Stimulated activated CD4-positive, alpha-beta T cell treated with anti-CD3 and anti-CD28 coated beads, Interleukin-1b, Interleukin-23, amount 100 ng/mL, for 4 hours (primary cell): ENCODE data around the gene CSTPP1.
"Not testable (repeated sequence)": the region's sequence is repeated elsewhere in the genome, so short reads cannot be mapped to it uniquely, and the experiment has no call there.

ENCODE experiments used
- DNase-seq, 2 donors: peaks; one replicate each; pipeline ENCODE4 v3.0.0-alpha.2; 2020; ENCODE audit warnings: low read depth in 2 of 2

The CSTPP1 gene

DNA sequence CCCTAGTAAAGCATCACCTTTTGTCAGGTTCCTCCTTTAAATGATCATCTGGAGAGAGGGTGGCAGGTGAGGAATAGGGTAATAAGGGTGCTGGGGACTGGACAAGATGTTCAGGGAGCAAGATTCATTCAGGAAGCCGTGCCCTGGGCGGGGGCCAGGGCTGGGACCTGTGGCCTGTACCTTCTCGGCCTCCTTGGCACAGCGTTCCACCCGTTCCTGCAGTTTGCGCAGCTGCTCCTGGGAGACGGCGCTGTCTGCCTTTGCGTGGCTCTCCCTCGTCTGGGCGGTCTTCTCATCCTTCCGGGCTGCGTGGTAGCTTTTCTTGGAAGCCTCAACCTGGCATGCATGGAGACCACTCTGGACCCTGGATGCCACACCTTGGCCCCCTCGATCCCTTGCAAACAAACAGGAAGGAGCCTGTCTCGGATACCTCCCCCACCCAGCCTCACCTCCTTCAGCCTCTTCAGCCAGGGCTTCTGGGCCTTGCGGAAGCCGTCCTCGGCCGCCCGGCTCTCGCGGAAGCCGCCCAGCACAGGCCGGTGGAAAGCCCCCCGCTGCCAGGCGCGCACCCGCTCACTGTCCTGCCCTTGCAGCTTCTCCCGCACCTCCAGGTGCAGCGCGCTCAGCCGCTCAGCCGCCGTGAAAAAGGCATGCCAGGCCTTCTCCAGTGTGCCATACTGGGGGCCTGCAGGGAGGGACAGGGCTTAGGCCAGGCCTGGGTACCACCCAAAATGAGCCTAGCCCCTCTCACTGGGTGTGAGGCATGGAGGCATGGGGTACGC is 243.6 kb downstream of the CSTPP1 start:
- no peak for DNase-seq

DNA sequence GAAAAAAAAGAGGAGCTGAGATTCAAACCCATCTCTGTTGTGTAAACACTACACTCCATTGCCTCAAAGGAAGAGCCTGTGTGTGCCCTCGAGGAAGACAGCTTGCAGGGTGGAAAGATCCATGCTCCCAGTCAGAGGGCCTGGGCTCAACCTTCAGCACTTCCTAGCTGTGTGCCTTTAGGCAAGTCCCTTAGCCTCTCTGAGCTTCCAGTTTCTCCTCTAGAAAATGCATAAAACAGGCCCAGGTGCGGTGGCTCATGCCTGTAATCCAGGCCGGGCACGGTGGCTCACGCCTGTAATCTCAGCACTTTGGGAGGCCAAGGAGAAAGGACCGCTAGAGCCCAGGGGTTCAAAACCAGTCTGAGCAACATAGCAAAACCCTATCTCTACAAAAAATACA is 244.7 kb downstream of the CSTPP1 start:
- no peak for DNase-seq

DNA sequence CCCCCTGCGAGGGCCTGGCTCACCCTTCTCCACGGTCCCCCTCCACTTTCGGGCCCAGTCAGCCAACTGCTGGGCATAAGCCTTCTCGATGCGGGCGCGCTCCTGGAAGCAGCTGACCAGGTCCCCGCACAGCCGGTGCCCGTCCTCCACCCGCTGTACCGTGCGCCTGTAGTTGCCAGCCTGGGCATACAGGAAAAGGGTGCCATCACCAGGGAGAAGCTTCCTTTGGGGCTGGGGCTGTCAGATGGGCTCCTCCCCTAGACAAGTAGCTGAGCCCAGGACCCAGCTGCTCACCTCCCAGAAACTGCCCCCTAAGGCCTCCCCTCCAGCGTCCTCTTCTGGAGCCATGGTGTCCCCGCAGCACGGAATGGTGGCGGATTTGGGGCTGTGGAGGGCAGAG is 245.8 kb downstream of the CSTPP1 start:
- DNase-seq, result no peak

DNA sequence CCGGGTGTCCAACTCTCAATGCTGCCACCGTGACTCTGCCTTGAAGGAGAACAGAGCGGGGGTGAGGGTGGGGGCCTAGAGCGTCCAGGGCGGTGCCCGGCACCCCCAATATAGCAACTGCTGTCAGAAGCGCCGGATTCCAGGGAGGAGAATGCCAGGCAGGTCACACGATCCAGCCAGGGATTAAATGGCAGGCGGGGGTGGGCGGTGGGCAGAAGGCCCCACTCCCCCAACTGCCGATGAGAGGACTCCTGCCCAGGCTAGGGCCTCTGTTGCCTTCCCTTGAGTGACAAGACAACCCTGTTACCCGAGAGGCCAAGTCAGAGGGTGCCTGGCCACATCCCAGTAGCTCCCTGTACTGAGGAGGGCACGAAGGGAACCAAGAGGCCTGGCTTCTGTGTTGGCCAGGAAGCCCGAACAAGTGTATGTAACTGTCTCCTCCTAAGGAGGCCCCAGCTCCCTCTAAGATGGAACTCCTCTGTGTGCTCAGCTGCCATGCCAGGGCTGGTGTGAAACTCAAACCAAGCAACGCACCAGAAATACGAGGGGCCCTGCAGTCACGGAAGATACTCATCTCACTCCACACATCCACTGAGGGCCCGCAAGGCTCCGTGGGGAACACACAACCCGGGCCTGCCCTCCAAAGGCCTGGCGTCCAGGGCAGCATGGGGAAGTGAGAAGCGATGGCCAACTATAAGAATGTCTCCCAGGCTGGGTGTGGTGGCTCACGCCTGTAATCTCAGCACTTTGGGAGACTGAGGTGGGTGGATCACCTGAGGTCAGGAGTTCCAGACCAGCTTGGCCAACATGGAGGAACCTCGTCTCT is 246.7 kb downstream of the CSTPP1 start:
- no peak for DNase-seq

DNA sequence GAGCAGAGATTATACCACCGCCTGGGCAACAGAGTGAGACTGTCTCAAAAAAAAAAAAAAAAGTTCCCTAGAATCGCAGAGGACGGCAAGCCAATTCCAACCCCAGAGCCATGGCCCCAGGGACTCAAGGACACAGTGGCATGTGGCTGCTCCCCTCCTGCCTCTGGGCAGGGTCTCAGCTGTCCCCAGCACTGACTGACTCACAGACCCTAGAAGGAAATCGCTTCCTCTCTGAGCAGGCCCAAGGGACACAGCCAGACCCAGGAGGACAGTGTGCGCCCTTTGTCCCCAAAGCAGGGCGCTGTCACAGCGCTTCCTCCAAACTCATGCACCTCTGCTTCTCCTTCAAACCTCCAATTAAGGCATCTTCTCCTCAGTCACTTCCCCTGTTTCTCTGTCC is 247.4 kb downstream of the CSTPP1 start:
- no peak for DNase-seq

DNA sequence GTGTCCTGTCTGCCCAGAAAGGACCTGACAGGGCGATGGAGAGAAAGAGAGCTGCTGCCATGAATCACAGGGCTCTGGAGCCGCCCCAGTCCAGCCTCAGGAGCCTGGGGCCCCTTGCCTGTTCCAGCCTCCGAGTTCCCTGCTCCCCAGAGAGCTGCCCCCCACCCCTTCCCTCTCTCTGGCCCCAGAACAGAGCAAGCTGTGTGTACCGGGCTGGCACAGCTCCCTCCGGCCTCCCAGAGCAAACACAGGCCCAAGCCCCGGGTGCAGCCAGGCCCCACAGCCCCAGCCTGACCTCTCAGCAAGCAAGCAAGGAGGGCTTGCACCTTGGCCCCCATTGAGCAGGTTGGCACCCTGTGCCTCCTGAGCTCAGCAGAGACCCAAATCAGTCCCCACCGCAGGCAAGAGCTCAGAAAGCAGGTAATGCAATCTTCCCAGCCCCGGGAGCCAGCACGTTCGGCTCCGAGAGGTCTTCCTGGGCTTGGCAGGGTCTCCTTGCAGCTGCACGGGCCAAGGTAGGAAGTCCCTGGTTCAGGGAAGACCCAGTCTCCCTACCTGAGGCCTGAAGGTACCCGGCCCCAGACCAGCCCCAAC is 248.2 kb downstream of the CSTPP1 start:
- no peak for DNase-seq

DNA sequence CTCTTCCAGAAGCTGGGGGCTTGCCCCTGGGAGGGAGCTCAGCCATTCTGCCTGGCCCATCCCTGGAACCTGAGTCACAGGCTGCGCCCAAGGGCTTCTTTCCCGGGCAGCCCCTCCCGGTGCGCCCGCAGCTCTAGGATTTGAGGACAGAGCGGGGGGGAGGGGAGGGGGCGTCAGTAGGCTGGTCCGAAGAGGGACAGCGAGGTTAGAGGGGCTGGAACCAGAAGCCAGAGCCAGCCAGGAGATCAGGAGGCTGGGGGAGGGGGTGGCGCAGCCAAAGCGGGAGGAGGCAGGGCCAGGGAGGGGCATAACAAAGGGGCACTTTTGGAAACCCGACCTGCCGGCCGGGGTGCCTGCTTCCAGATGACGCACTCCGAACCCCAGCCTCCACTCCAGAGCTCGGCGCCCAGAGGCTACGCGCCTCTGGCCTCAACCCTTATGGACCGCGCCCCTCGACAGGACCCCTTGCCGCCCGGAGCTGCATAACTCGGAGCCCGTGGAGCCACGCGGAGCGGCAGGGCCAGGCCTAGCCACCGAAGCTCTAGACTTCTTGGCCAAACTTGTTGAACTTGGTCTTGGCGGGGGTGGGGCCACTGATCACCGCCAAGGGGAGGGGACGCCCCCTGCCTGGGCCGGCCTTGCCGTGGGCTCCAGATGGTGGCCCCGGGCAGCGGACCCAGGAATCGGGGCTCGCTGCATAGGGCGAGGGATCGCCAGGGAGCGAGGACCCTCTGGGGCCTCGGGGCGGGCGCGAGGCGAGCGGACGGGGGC is 248.9 kb downstream of the CSTPP1 start:
- no peak for DNase-seq

DNA sequence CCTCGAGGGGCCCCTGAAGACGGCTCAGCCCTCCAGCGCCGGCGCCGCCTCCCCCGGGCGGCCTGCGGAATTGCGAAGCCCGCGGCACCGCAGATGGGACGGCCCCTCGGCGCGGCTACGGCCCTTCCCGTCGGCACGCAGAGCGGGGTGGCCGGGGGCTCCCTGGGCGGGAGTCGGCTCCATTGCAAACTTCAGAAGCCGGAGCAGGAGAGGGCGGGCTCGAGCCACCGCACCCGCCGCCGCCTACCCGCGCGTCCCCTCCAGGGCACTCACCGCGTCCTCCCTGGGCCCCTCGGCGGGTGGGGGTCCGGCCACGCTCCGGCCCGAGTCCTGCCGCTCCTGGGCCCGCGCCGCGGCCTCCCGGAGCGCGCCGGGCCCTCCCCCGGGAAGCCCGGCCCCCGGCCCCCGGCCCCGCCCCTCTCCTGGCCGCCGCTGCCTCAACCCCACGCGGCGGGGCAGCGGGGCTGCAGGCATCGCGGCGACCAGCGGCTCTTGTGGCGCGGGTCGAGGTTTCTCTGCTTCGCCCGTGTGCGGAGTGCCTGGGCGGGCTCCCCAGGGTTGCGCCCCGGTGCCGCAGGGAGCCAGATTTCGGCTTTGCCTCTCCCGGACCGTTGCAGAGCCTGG is 249.6 kb downstream of the CSTPP1 start, which contains the start of gene PACSIN3:
Gene PACSIN3 (minus strand): TSS at position 359 of the 624 bp plus-strand sequence. CDS start 3,707 bp downstream, outside the sequence.
- peak; percentile 16 to 56 for DNase-seq

DNA sequence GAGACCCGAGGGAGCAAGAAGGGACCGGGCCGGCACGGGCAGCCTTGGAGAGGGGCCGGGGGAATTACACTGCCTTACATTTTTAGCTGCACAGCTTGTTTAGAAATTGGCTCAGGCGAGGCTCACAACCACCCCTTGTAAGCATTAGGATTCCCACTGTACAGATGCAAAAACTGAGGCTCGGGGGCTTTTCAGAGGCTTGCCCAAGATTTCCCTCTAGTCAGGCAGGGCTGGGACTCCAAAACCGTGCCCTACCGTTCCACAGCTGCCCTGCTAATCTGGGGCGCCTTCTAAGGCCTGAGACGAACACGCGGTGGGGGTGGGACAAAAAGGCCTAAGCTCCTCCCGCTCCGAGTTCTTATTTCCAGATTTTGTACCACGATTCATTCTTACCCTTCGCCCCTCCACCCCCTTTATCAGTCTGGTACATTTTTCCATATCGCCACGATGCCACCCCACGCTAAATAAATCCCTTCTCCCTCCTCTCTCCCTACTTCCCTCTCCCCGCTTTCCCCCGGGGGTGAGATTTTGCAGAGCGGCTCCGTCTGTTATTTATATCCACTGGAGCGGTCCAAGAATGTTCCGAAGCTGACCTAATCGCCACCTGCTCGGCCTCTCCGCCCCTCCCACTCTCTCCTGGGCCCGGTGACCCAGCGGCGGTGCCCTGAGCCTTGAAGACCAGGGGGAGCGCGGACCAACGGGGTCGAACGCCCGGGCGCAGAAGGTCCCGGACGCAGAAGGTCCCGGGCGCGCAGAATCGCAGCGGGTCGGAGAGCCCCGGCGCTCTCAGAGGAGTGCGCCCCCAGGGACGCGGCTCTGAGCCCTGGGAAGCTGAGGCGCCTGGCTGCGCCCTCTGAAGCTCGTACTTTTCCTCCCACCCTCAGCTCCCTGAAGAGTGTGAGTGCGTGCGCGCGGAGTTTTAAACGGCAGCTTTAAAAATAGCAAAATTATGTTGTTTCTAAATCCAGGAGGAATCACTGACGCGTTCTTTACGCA is 250.4 kb downstream of the CSTPP1 start:
- DNase-seq, result peak; percentile 45 to 50

DNA sequence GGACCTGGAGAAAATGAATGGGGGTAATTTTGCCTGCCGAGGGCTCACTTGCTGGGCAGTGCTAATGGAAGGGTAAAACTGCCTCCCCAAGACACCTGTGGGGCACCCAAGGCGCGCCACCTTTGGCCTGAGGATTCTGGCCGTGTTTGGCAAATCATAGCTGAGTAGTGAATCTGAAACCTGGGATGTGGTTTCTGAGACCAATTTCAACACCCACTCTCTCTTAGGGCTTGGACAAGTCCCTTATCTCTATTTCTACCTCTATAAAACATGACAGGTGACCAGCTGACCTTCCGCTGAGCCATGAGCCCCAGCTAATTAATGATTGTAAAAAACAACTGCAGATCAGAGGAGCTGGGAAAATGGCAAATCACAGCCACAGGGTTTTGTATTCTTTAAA is 251.2 kb downstream of the CSTPP1 start:
- DNase-seq, result no peak

DNA sequence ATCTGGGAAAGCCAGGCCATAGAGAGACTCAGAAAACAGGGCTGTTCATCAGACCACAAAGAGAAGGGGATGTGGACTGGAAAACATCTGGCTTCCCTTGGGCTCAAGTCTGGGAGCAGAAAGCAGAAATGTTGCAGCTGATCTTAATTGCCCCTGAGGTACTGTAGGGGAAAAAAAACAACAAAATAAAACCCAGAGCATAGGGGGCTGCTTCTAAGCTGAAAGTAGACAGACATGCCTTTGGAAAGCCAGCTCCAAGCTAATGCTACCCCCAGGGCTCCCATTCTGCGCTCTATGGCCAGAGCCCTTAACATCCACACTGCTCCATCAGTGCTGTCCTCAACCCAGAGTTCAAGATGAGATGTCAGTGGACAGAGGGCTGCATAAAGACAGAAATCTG is 251.7 kb downstream of the CSTPP1 start:
- no peak for DNase-seq

DNA sequence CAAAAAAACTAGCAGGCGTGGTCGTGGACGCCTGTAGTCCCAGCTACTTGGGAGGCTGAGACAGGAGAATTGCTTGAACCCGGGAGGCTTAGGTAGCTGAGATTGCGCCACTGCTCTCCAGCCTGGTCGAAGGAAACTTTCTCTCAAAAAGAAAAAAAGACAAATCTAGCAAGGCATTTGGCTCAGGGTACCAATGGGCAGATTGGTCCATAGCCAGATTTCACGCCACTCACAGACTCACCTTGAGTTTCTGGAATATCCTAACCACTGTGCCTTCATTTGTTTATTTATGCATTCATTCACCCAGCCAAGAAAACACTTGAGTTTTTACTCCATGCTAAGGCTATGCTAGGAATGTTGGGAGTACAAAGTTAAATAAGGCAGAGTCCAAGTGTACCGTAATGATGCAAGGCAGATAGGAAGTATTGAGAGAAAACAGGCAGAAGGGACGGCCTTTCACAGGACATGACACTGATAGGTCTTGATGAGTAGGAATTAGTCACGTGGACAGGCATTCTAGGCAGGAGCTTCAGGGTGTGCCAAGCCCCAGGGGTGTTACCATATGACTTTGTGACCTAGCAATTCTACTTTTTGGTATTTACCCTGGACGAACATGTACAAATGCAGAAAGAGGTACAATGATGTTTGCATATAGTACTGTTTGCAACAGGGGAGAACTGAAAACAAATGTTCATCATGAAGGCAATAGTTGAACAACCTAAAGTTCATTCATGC is 252.7 kb downstream of the CSTPP1 start:
- no peak for DNase-seq

DNA sequence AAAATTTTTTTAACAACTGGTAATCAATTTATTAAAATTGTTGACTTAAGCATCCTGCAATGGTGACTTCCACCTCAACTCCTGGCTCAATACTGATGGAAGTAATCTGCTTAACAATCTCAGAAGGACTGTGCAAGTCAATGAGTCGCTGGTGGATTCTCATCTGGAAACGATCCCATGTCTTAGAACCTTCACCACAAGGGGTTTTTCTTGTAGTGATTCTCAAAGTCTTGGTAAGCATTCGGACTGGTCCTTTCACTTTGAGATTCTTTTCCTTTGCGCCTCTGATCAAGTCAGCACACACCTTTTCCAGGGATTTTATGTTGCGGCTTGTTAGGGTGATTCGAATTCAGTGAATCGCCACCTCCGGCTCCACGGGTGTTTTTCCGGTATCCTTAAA is 254.6 kb downstream of the CSTPP1 start:
- not testable (repeated sequence) for DNase-seq

DNA sequence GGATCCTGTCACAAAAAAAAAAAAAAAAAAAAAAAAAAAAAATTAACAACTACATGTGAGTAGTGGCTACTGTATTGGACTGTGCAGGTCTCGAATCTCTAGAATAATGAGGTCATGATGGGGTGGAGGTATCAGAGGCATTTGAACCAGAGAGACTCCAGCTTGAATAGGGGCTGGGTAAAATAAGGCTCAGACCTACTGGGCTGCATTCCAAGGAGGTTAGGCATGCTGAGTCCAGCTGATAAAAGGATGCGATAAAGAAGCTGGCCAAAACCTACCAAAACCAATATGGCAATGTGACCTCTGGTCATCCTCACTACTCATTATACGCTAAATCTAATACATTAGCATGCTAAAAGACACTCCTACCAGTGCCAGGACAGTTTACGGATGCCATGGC is 255.6 kb downstream of the CSTPP1 start:
- no peak for DNase-seq

DNA sequence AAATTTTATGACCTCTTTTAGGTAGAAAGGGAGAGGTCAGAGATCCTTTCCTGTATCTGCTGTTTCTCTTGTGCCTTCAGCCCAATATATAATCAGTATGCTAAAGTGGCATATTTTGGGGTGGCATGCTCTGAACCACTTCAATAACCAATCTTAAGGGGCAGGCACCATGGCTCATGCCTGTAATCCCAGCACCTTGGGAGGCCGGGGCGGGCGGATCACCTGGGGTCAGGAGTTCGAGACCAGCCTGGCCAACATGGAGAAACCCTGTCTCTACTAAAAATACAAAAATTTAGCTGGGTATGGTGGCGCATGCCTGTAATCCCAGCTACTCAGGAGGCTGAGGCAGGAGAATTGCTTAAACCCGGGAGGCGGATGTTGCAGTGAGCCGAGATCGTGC is 261.6 kb downstream of the CSTPP1 start:
- DNase-seq, result not testable (repeated sequence)

DNA sequence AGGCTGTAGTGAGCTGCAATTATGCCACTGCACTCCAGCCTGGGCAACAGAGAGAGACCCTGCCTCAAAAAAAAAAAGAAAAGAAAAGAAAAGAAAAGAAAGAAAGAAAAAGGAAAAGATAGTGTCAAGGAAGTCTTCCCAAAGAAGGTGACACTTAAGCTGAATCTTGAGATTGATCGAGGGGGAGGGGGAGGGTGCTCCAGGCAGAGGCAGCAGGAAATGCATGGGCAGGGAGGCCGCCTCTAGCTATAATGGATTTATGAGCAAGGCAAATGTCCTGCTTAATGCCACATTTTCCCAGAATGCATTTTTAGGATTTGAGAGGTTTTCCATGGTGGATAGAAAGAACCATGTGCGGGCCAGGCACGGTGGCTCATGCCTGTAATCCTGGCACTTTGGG is 264.5 kb downstream of the CSTPP1 start:
- DNase-seq, result no peak

DNA sequence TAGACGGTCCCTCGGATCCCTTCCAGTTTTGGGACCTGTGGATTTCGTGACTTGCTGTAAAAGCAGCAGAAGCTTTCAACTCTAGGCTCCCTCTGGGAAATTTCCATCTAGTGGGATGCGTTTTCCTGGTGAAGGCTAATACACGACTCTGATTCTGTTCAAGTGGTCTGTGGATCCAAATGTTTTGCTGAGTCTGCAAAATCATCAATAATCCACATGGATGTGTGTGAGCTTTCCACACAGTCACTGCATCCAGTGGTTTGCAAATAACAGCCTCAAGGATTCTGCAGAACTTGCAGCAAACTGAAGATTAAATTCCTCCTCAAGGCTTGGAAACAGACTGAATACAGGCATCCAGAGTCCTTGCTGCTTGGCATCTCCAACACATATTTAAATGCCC is 266.0 kb downstream of the CSTPP1 start:
- DNase-seq, result no peak

DNA sequence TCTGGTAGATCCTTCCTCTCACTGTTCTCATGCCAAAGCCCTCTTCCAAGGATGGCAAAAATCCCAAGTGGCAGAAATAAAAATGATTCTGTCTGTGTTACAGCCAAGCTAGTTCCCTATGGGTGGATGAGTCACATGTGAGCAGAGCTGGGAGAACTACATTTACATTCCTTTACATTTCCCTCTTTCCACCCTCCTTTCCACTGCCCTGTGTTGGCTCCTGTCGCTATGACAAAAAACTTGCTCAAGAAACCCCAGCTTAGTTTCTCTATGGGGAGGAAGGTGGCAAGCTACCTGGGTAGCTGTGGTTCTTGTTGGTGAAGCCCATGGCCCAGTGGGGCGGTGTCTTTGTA is 268.1 kb downstream of the CSTPP1 start:
- DNase-seq, result no peak

DNA sequence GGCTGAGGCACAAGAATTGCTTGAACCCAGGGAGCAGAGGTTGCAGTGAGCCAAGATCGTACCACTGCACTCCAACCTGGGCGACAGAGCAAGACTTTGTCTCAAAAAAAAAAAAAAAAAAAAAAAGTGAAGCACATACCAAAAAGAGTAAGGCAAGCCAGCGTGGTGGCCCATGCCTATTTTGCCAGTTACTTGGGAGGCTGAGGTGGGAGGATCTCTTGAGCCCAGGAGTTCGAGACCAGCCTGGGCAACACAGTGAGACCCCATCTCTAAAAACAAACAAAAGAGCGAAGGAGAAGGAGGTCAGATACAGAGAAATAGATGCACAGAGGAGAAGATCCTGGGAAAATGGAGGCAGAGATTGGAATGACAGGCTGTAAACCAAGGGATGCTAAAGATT is 270.0 kb downstream of the CSTPP1 start:
- DNase-seq, result not testable (repeated sequence)

DNA sequence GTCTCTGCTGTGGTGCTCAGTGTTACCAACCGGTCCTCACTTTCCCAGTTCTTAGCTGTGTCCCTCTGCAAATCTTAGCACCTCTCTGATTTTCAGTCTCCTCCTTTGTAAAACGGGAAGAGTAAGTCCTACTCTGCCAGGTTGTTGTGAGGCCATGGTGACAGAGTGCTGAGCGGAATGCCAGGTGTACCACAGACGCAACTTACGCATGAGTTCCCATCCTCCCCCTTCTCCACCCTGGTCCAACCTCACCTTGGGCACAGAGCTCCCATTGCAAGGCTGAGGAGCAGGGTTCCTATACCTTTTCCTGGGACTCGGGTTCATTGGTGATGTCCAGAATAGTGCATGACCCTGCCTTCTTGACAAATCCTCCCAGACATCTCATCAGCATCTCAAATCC is 270.9 kb downstream of the CSTPP1 start:
- no peak for DNase-seq
